Astrocyte (in vitro differentiated cells and primary cell): Measurements from ENCODE around the gene CTRB1. TPM values are rescaled to one million over a fixed set of nuclear protein-coding genes. Genes with fewer than 3 reads are reported as not detected.
"Not testable (repeated sequence)": the region's sequence is repeated elsewhere in the genome, so short reads cannot be mapped to it uniquely, and the experiment has no call there.

Experiments
- DNase-seq: peaks from one replicate; pipeline ENCODE4 v3.0.0-alpha.2; 2010; ENCODE audit warnings: low read depth
- FAIRE-seq: peaks from 2 replicates; lab custom pipeline; 2011; peaks lifted over from hg19 to GRCh38; lab: Jason Lieb, UNC
- H2AFZ ChIP-seq: 2 replicates; pipeline ENCODE4 v1.6.0; 2012; ENCODE audit warnings: low read depth, low read length, inconsistent platforms
- H3K27ac ChIP-seq: 2 replicates; pipeline ENCODE4 v1.5.1; 2011; ENCODE audit warnings: low read depth, low read length, inconsistent platforms
- H3K27me3 ChIP-seq: 2 replicates; pipeline ENCODE4 v1.6.0; 2011; ENCODE audit warnings: low read length, inconsistent platforms; ENCODE audit not compliant: insufficient read depth
- H3K36me3 ChIP-seq: 2 replicates; pipeline ENCODE4 v1.5.1; 2011; ENCODE audit warnings: low read length, inconsistent platforms; ENCODE audit not compliant: insufficient read depth
- H3K4me1 ChIP-seq: 2 replicates; pipeline ENCODE4 v1.5.1; 2011; ENCODE audit warnings: low read length, inconsistent platforms; ENCODE audit not compliant: insufficient read depth
- H3K4me2 ChIP-seq: 2 replicates; pipeline ENCODE4 v1.6.0; 2012; ENCODE audit warnings: low read length, inconsistent platforms
- H3K4me3 ChIP-seq: 2 replicates; pipeline ENCODE4 v1.5.1; 2011; ENCODE audit warnings: low read depth, mild to moderate bottlenecking, low read length, inconsistent platforms; ENCODE audit not compliant: insufficient read depth
- H3K79me2 ChIP-seq: 2 replicates; pipeline ENCODE4 v1.6.0; 2012; ENCODE audit warnings: mild to moderate bottlenecking, low read length, inconsistent platforms; ENCODE audit not compliant: insufficient read depth
- H3K9ac ChIP-seq: 2 replicates; pipeline ENCODE4 v1.6.0; 2012; ENCODE audit warnings: mild to moderate bottlenecking, low read length, inconsistent platforms
- H3K9me3 ChIP-seq: 2 replicates; pipeline ENCODE4 v1.5.1; 2012; ENCODE audit warnings: low read depth, mild to moderate bottlenecking, low read length, inconsistent platforms; ENCODE audit not compliant: insufficient read depth
- H4K20me1 ChIP-seq: 2 replicates; pipeline ENCODE4 v1.6.0; 2012; ENCODE audit warnings: low read length, inconsistent platforms; ENCODE audit not compliant: insufficient read depth
- H3K27ac Mint-ChIP-seq: one replicate; pipeline ENCODE4 v1.8.0; 2021; ENCODE audit warnings: mild to moderate bottlenecking, mixed read lengths; ENCODE audit not compliant: unreplicated experiment
- H3K27me3 Mint-ChIP-seq: one replicate; pipeline ENCODE4 v1.8.0; 2021; ENCODE audit warnings: low read depth, mixed read lengths; ENCODE audit not compliant: unreplicated experiment
- H3K36me3 Mint-ChIP-seq: one replicate; pipeline ENCODE4 v1.8.0; 2021; ENCODE audit warnings: low read depth, mixed read lengths; ENCODE audit not compliant: unreplicated experiment
- H3K4me1 Mint-ChIP-seq: one replicate; pipeline ENCODE4 v1.8.0; 2021; ENCODE audit warnings: low read depth, mixed read lengths; ENCODE audit not compliant: unreplicated experiment
- H3K4me3 Mint-ChIP-seq: one replicate; pipeline ENCODE4 v1.8.0; 2021; ENCODE audit warnings: mild to moderate bottlenecking, moderate library complexity, mixed read lengths; ENCODE audit not compliant: unreplicated experiment
- H3K9me3 Mint-ChIP-seq: one replicate; pipeline ENCODE4 v1.8.0; 2021; ENCODE audit warnings: mild to moderate bottlenecking, mixed read lengths; ENCODE audit not compliant: unreplicated experiment
- EZH2 ChIP-seq: IDR thresholded peaks from 2 replicates; pipeline ENCODE4 v1.6.1; 2012; ENCODE audit warnings: mild to moderate bottlenecking, low read length, inconsistent platforms; ENCODE audit not compliant: insufficient read depth
- total RNA-seq: library from RNA; stranded (reverse); gene quantifications from 2 replicates; pipeline ENCODE4 v1.2.1, GENCODE V29; 2021
- TF ChIP-seq, protein P1 (sequence below): IDR thresholded peaks from 2 replicates; pipeline ENCODE4 v1.5.1; 2011; ENCODE audit warnings: low read depth, mild to moderate bottlenecking, inconsistent platforms, low read length, moderate library complexity; ENCODE audit not compliant: insufficient read depth

CTRB1 gene
- total RNA-seq, 1 donor from 2014 or later: not detected

GRCh38 chr16:75241412-75241811 is 22.6 kb downstream of the CTRB1 start:
- FAIRE-seq (no peak), DNase-seq (no peak)
- Mint-ChIP-seq H3K4me3 (no peak overlapping the region), H3K9me3 (no peaks in the 10 kb centered on the region), H3K4me1 (peaks cover 59% of the 10 kb centered on the region), H3K36me3 (peaks cover 7% of the 10 kb centered on the region), H3K27ac (peak overlapping the region; percentile 83), H3K27me3 (no peaks in the 10 kb centered on the region)
- Histone ChIP-seq H2AFZ (no peak overlapping the region), H3K9me3 (no peaks in the 10 kb centered on the region), H3K4me3 (no peak overlapping the region), H3K9ac (no peak overlapping the region), H3K79me2 (peaks cover 96% of the 10 kb centered on the region), H3K27ac (peak overlapping the region; percentile 37), H3K36me3 (peaks cover 7% of the 10 kb centered on the region), H3K4me2 (no peak overlapping the region), H3K27me3 (no peaks in the 10 kb centered on the region), H4K20me1 (peaks cover 49% of the 10 kb centered on the region), H3K4me1 (peaks cover 68% of the 10 kb centered on the region)
- TF ChIP-seq EZH2: no peak
- TF ChIP-seq, protein P1, sequence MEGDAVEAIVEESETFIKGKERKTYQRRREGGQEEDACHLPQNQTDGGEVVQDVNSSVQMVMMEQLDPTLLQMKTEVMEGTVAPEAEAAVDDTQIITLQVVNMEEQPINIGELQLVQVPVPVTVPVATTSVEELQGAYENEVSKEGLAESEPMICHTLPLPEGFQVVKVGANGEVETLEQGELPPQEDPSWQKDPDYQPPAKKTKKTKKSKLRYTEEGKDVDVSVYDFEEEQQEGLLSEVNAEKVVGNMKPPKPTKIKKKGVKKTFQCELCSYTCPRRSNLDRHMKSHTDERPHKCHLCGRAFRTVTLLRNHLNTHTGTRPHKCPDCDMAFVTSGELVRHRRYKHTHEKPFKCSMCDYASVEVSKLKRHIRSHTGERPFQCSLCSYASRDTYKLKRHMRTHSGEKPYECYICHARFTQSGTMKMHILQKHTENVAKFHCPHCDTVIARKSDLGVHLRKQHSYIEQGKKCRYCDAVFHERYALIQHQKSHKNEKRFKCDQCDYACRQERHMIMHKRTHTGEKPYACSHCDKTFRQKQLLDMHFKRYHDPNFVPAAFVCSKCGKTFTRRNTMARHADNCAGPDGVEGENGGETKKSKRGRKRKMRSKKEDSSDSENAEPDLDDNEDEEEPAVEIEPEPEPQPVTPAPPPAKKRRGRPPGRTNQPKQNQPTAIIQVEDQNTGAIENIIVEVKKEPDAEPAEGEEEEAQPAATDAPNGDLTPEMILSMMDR: no peak

DNA sequence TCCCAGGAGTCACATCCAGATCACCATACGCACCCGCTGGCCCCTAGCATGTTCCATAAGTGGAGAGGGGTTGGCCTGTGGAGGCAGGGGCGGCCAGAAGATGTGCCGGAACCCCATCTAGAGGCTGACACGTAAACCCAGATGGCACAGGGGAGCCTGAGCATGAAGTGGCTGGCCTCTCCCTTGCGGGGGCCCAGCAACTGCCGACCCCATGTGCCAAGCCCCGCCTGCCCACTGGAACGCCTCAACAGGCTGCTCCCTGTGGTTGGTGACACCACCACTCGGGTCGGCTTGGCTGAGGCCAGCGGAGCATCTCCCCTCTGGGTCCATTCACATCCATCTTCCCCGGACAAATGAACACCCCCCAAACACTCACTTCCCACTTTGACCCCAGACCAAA is 23.2 kb downstream of the CTRB1 start:
- no peaks in the 10 kb centered on the region for H3K9me3 Mint-ChIP-seq
- Histone ChIP-seq H3K27me3 (no peaks in the 10 kb centered on the region), H3K9me3 (no peaks in the 10 kb centered on the region), H4K20me1 (peaks cover 46% of the 10 kb centered on the region), H3K9ac (no peak overlapping the region), H3K4me3 (no peak overlapping the region), H3K4me2 (no peak overlapping the region), H3K79me2 (peaks cover 96% of the 10 kb centered on the region), H3K36me3 (peaks cover 5% of the 10 kb centered on the region), H3K27ac (no peak overlapping the region), H2AFZ (no peak overlapping the region), H3K4me1 (peaks cover 68% of the 10 kb centered on the region)
- FAIRE-seq (no peak), DNase-seq (no peak)
- peaks cover 7% of the 10 kb centered on the region for H3K36me3 Mint-ChIP-seq
- no peak overlapping the region for H3K4me3 Mint-ChIP-seq
- peaks cover 62% of the 10 kb centered on the region for H3K4me1 Mint-ChIP-seq
- no peaks in the 10 kb centered on the region for H3K27me3 Mint-ChIP-seq
- TF ChIP-seq, protein P1: no peak
- TF ChIP-seq EZH2: no peak
- H3K27ac Mint-ChIP-seq: peak overlapping the region; percentile 83

DNA sequence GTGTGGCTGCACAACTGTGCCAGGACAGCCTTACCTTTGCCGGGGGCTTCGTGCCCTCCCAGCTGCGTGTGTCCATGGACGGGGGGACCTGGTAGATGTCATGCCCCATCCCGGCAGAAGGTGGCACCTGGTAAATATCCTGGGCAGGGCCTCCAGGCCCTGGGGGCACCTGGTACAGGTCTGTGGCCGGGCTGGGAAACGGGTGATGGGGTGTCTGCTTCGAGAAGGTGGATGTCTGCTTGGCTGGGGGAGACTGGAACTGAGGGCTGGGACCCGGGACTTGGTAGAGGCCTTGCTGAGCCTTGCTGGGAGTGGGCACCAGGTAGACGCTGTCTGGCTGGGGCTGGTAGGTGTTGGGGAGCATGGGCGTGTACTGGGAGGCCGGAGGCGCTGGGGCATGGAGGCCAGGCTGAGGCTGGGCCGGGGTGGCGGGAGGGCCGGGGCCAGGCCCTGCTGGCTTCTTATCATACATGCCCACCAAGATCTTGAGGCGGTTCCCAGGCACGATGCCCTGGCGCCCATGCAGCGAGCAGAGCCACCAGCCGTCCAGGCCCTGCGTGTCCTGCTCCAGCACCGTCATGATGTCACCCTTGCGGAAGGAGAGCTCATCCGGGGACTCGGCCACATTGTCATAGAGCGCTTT is 23.8 kb downstream of the CTRB1 start:
- peaks cover 46% of the 10 kb centered on the region for H4K20me1 ChIP-seq
- H3K36me3 ChIP-seq: not testable (repeated sequence)

More for the DNA sequence above, 23.8 kb downstream of the CTRB1 start:
- H3K27me3 Mint-ChIP-seq, FAIRE-seq, H3K36me3 Mint-ChIP-seq, H3K9ac ChIP-seq, H3K4me2 ChIP-seq, H2AFZ ChIP-seq, H3K9me3 Mint-ChIP-seq, H3K27me3 ChIP-seq, H3K27ac ChIP-seq, H3K4me3 ChIP-seq, H3K9me3 ChIP-seq, DNase-seq: not testable (repeated sequence)
- H3K27ac Mint-ChIP-seq: peak overlapping the region; percentile 34
- H3K4me1 Mint-ChIP-seq: peaks cover 67% of the 10 kb centered on the region
- H3K4me1 ChIP-seq: peaks cover 70% of the 10 kb centered on the region
- peak overlapping the region; percentile 50 for H3K4me3 Mint-ChIP-seq
- peaks cover 96% of the 10 kb centered on the region for H3K79me2 ChIP-seq
